GM23248 (cell line): ENCODE data around the gene KANK4. TPM values are rescaled to one million over a fixed set of nuclear protein-coding genes. Genes with fewer than 3 reads are reported as not detected.

Source experiments
- DNase-seq: peaks from one replicate; pipeline ENCODE4 v3.0.0-alpha.2; 2015
- H2AFZ ChIP-seq: fragments of 200-600 bp; sonication (generic); 2 replicates; pipeline ENCODE4 v1.6.1; 2016; ENCODE audit warnings: antibody characterized with exemption
- H3F3A ChIP-seq: fragments of 200-600 bp; sonication (generic); 2 replicates; pipeline ENCODE4 v1.6.1; 2016; ENCODE audit warnings: mild to moderate bottlenecking, antibody characterized with exemption, mixed run types; ENCODE audit not compliant: insufficient read depth
- H3K27ac ChIP-seq: fragments of 200-600 bp; sonication (generic); 2 replicates; pipeline ENCODE4 v1.5.1; 2016; ENCODE audit warnings: mild to moderate bottlenecking
- H3K27me3 ChIP-seq: fragments of 200-600 bp; sonication (generic); replicated peaks from 2 replicates; pipeline ENCODE4 v1.6.1; 2016; ENCODE audit warnings: mild to moderate bottlenecking; ENCODE audit not compliant: insufficient read depth
- H3K36me3 ChIP-seq: fragments of 200-600 bp; sonication (generic); 2 replicates; pipeline ENCODE4 v1.6.1; 2016; ENCODE audit warnings: low read depth, mild to moderate bottlenecking
- H3K4me1 ChIP-seq: fragments of 200-600 bp; sonication (generic); 2 replicates; pipeline ENCODE4 v1.6.1; 2016; ENCODE audit warnings: mild to moderate bottlenecking; ENCODE audit not compliant: insufficient read depth
- H3K4me2 ChIP-seq: fragments of 200-600 bp; sonication (generic); one replicate; pipeline ENCODE4 v1.6.1; 2016; ENCODE audit warnings: mild to moderate bottlenecking; ENCODE audit not compliant: unreplicated experiment
- H3K4me3 ChIP-seq: fragments of 200-600 bp; sonication (generic); 2 replicates; pipeline ENCODE4 v1.5.1; 2016; ENCODE audit warnings: mild to moderate bottlenecking
- H3K79me2 ChIP-seq: fragments of 200-600 bp; sonication (generic); 2 replicates; pipeline ENCODE4 v1.6.1; 2016; ENCODE audit warnings: mild to moderate bottlenecking; ENCODE audit not compliant: insufficient read depth
- H3K9ac ChIP-seq: fragments of 200-600 bp; sonication (generic); 2 replicates; pipeline ENCODE4 v1.6.1; 2016; ENCODE audit warnings: mild to moderate bottlenecking
- H3K9me2 ChIP-seq: fragments of 200-600 bp; sonication (generic); 2 replicates; pipeline ENCODE4 v1.6.1; 2016; ENCODE audit warnings: mixed run types, mild to moderate bottlenecking, moderate library complexity; ENCODE audit not compliant: insufficient read depth
- H3K9me3 ChIP-seq: fragments of 200-600 bp; sonication (generic); one replicate; pipeline ENCODE4 v1.6.1; 2017; ENCODE audit warnings: low read depth
- H4K20me1 ChIP-seq: fragments of 200-600 bp; sonication (generic); 2 replicates; pipeline ENCODE4 v1.6.0; 2016; ENCODE audit not compliant: insufficient read depth
- EZH2 ChIP-seq: fragments of 200-600 bp; sonication (generic); IDR thresholded peaks from 2 replicates; pipeline ENCODE4 v1.6.1; 2018; ENCODE audit warnings: antibody characterized with exemption, mild to moderate bottlenecking; ENCODE audit not compliant: insufficient read depth, poor library complexity, severe bottlenecking
- EZH2phosphoT487 ChIP-seq: fragments of 200-600 bp; sonication (generic); IDR thresholded peaks from 2 replicates; pipeline ENCODE4 v1.6.1; 2018; ENCODE audit warnings: antibody characterized with exemption, moderate library complexity, mild to moderate bottlenecking, low read depth; ENCODE audit not compliant: insufficient read depth
- WGBS, 2 experiments: methylation state at CpG; one replicate each; pipeline ENCODE4 v1.1.6; 2015 to 2017; ENCODE audit warnings: low lambda C conversion rate in 2 of 2, low coverage in 1 of 2; ENCODE audit errors: missing lambda C conversion rate in 2 of 2; 5-methylcytosine and 5-hydroxymethylcytosine counted together
- in situ Hi-C: fragments of 300-500 bp; cut with MboI; formaldehyde crosslinking; loops from 2 replicates; pipeline ENCODE4 v1.15.0; 2020
- polyA plus RNA-seq: library from polyadenylated mRNA; unstranded; fragments of >200 nt; fragmentation: Nextera tagmentation; extraction: Ambion mirVana; gene quantifications from 2 replicates; pipeline ENCODE4 v1.2.1, GENCODE V29; 2016
- total RNA-seq: library from RNA; depleted of rRNA; stranded (reverse); fragments of >200 nt; shearing (Covaris generic); gene quantifications from 2 replicates; pipeline ENCODE4 v1.2.3, GENCODE V29; 2014

The KANK4 gene
- total and polyA plus RNA-seq, 2 experiments from 2014 or later: 0.29 to 0.32 TPM

GRCh38 chr1:62274496-62275485 is 44.4 kb downstream of the KANK4 start:
- TF ChIP-seq EZH2: no peak
- TF ChIP-seq EZH2phosphoT487: no peak
- no peaks in the 10 kb centered on the region for H3K27me3 ChIP-seq
- no peak overlapping the region for H3K4me2 ChIP-seq
- H3K4me3 ChIP-seq: no peak overlapping the region
- H3K36me3 ChIP-seq: no peaks in the 10 kb centered on the region
- no peaks in the 10 kb centered on the region for H3K4me1 ChIP-seq
- no peaks in the 10 kb centered on the region for H3K9me3 ChIP-seq
- no peak overlapping the region for H3K9ac ChIP-seq
- in situ Hi-C loops: no loop called here
- H3K27ac ChIP-seq: no peak overlapping the region
- H3F3A ChIP-seq: no peaks in the 10 kb centered on the region
- no peaks in the 10 kb centered on the region for H3K79me2 ChIP-seq
- WGBS, 2 experiments: 26 to 28% methylated on average over 14 of the region's 14 CpGs
- no peaks in the 10 kb centered on the region for H4K20me1 ChIP-seq
- H3K9me2 ChIP-seq: no peaks in the 10 kb centered on the region
- H2AFZ ChIP-seq: no peak overlapping the region
- DNase-seq: no peak

GRCh38 chr1:62273953-62274352 is 45.3 kb downstream of the KANK4 start:
- Histone ChIP-seq H4K20me1 (no peaks in the 10 kb centered on the region), H3K9me2 (no peaks in the 10 kb centered on the region), H3K9me3 (no peaks in the 10 kb centered on the region), H3K4me2 (no peak overlapping the region), H2AFZ (no peak overlapping the region), H3K4me1 (no peaks in the 10 kb centered on the region), H3K4me3 (no peak overlapping the region), H3K79me2 (no peaks in the 10 kb centered on the region), H3K9ac (no peak overlapping the region), H3K36me3 (no peaks in the 10 kb centered on the region), H3F3A (no peaks in the 10 kb centered on the region), H3K27me3 (no peaks in the 10 kb centered on the region), H3K27ac (no peak overlapping the region)
- TF ChIP-seq EZH2 (no peak), EZH2phosphoT487 (no peak)
- DNase-seq: no peak
- in situ Hi-C loops: no loop called here
- 65 to 70% methylated on average over 7 of the region's 7 CpGs for WGBS, 2 experiments

- H3K4me2 ChIP-seq: no peak overlapping the region
- no peaks in the 10 kb centered on the region for H3K4me1 ChIP-seq
- TF ChIP-seq EZH2 (no peak), EZH2phosphoT487 (no peak)
- H2AFZ ChIP-seq: no peak overlapping the region
- no peaks in the 10 kb centered on the region for H3F3A ChIP-seq
- H3K9ac ChIP-seq: no peak overlapping the region
- no peaks in the 10 kb centered on the region for H3K27me3 ChIP-seq
- H3K9me3 ChIP-seq: no peaks in the 10 kb centered on the region
- no peaks in the 10 kb centered on the region for H3K36me3 ChIP-seq
- 76 to 82% methylated on average over 13 of the region's 13 CpGs for WGBS, 2 experiments
- in situ Hi-C loops: no loop called here
- H3K79me2 ChIP-seq: no peaks in the 10 kb centered on the region
- no peak overlapping the region for H3K27ac ChIP-seq
- H3K9me2 ChIP-seq: no peaks in the 10 kb centered on the region
- H3K4me3 ChIP-seq: no peak overlapping the region
- H4K20me1 ChIP-seq: no peaks in the 10 kb centered on the region
- DNase-seq: no peak
Measured at GRCh38 chr1:62271948-62272728, 47.1 kb downstream of the KANK4 start.

- TF ChIP-seq EZH2 (no peak), EZH2phosphoT487 (no peak)
- no peaks in the 10 kb centered on the region for H3K9me2 ChIP-seq
- no peaks in the 10 kb centered on the region for H3F3A ChIP-seq
- no peaks in the 10 kb centered on the region for H3K27me3 ChIP-seq
- H4K20me1 ChIP-seq: no peaks in the 10 kb centered on the region
- no peaks in the 10 kb centered on the region for H3K4me1 ChIP-seq
- no peak overlapping the region for H3K27ac ChIP-seq
- DNase-seq: no peak
- in situ Hi-C loops: no loop called here
- H2AFZ ChIP-seq: no peak overlapping the region
- H3K36me3 ChIP-seq: no peaks in the 10 kb centered on the region
- no peak overlapping the region for H3K9ac ChIP-seq
- H3K4me3 ChIP-seq: no peak overlapping the region
- H3K79me2 ChIP-seq: no peaks in the 10 kb centered on the region
- H3K4me2 ChIP-seq: no peak overlapping the region
- WGBS, 2 experiments: 31 to 40% methylated on average over 7 of the region's 7 CpGs
- no peaks in the 10 kb centered on the region for H3K9me3 ChIP-seq
Measured at GRCh38 chr1:62271134-62271533, 48.1 kb downstream of the KANK4 start.
